ENCODE measurements around the gene MCM3AP.

- TF ChIP-seq EZH2 (IDR thresholded peaks at IDR 0.05; ENCODE audit: borderline replicate concordance, low read depth, low read length, severe bottlenecking), result no peak
- TF ChIP-seq, protein P1, sequence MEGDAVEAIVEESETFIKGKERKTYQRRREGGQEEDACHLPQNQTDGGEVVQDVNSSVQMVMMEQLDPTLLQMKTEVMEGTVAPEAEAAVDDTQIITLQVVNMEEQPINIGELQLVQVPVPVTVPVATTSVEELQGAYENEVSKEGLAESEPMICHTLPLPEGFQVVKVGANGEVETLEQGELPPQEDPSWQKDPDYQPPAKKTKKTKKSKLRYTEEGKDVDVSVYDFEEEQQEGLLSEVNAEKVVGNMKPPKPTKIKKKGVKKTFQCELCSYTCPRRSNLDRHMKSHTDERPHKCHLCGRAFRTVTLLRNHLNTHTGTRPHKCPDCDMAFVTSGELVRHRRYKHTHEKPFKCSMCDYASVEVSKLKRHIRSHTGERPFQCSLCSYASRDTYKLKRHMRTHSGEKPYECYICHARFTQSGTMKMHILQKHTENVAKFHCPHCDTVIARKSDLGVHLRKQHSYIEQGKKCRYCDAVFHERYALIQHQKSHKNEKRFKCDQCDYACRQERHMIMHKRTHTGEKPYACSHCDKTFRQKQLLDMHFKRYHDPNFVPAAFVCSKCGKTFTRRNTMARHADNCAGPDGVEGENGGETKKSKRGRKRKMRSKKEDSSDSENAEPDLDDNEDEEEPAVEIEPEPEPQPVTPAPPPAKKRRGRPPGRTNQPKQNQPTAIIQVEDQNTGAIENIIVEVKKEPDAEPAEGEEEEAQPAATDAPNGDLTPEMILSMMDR (IDR thresholded peaks at IDR 0.05; ENCODE audit: borderline replicate concordance, extremely low read depth, low read length, poor library complexity, severe bottlenecking), result no peak
These were observed 37.2 kb upstream of the MCM3AP start for GRCh38 chr21:46322351-46323226.
